Measurements from ENCODE around the gene IST1.

Gene IST1

DNA sequence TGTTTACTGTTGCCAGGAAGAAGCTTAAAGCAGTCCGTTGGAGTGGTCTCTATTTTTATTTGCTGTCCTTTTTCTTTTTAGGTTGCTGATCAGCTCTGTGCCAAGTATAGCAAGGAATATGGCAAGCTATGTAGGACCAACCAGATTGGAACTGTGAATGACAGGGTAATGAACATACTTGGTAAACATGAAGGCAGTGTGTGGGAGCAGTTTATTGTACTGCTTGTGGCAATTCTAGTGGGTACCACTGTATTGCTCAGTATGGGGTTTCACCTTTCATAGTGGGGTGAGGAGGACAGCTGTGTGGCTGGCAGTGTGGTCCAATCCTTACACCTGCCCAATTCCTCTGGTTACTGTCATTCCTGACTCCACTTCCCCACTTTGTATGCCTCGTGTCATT is 25.3 kb downstream of the IST1 start:
- DNase-seq, result no peak

GRCh38 chr16:71923941-71924690 is 28.8 kb downstream of the IST1 start:
- DNase-seq, result no peak

- DNase-seq, result no peak
Observed at GRCh38 chr16:71924710-71925109, 29.4 kb downstream of the IST1 start.

GRCh38 chr16:71927383-71927782 is 32.1 kb downstream of the IST1 start:
- DNase-seq, result no peak

DNA sequence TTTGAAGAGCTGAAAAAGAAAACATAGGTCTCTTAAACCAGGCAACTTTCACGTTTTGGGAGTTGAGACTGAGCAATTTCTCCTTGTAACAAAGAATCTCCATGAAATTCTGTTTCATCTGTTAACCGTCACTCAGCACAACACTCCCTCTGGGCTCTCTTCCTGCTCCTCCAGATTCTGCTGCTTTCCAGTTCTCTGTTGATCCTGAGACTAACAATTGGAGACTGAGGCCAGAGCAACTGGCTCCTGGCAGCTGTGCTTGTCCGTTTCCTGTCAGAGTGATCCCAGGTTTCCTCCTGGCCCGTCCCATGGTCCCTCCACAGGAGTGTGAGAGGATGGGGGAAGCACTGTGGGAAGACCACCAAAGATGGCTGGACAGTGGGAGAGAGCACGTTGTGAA is 32.5 kb downstream of the IST1 start:
- DNase-seq, result no peak

- no peak for DNase-seq
Observed at GRCh38 chr16:71929048-71929447, 33.7 kb downstream of the IST1 start.

DNA sequence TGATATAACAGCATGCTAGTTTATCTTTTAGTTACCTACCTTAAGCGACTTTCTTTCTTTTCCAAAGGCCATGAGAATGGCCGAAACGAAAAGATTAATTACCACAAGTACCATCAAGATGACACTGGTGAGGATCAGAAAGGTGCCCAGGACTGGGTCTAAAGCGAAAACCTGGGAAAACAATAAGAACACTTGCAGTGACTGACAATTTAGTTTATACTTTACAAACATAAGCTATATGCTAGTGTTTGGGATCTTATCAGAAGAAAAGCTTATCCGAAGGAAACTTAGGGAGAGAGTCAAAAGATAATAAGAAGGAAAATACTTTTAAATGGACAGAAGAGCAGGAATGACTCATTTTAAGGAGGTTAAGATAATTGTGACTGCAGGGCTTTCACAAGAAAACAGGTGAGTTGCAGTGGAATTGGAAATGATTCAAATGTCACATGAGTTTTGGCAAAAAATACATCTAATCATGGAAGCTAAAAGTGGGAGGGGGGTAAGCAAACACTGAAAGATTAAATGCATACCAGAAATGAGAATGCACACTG is 34.8 kb downstream of the IST1 start:
- DNase-seq, result no peak

- DNase-seq, result no peak
Observed at GRCh38 chr16:71931001-71931400, 35.7 kb downstream of the IST1 start.

DNA sequence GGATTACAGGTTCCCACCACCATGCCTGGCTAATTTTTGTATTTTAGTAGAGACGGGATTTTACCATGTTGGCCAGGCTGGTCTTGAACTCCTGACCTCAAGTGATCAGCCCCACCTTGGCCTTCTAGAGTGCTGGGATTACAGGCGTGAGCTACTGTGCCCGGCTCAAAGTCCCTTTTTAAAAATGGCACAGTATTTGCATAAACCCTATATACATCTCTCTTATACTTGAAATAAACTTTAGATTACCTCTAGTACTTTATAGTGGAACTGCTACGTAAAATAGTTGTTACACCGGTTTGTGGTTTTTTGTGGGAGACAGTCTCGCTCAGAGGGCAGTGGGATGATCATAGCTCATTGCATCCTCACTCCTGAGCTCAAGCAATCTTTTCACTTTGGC is 36.3 kb downstream of the IST1 start:
- DNase-seq, result no peak

DNA sequence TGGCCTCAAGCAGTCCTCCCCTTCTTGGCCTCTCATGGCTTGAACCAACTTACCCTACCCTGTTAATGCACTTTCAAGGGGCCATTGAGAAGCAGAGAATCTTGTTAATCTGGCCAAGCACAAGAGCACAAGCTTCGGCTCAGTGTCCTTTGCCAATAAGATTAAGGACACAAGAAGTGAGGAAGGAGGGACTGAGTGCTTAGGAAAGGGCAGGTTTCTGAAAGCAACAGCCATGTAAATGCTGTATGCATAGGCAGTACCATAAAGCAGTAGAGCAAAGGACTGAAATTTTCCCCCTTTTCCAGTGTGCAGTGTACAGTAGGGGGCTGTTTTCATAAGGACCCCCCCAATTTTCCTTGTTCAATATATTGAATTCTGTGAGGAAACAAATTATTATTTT is 37.7 kb downstream of the IST1 start:
- DNase-seq, result no peak

DNA sequence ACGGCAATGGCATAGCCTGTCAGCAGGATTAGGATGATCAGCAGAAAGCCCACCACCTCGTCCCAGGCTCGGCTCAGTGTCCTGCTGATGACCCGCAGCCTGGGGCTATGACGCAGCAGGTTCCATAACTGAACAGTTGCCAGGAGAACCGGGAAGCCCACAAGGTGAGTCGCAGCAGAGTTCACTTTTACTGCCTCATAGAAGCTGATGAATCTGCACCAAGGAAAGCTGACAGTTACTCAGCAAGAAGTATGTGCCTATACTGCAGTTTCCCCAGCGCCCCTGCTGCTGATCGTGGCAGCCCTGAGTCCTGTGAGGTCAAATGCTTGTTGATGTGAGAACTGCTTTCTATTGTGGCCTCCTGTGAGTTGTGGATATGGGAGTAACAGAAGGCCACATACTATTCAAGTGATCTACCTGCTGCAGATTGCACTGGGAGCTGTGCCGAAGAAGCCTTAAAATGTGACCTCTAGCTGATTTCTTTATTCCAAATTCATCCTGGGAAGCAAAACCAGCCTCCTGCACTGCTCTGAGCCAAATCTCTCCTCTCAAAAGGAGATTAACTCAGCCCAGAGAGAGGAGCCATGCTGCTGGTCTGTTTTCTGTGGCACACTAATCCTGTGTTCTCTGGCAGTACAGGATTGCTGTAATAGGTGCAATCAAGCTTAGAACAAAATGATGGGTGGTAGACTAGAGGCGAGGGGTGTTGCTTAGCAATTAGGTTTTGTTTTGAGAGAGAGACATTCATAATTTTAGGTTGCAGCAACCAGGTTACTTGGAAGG is 38.8 kb downstream of the IST1 start:
- DNase-seq, result no peak

- DNase-seq, result no peak
Observed at GRCh38 chr16:71937868-71938510, 42.7 kb downstream of the IST1 start.

DNA sequence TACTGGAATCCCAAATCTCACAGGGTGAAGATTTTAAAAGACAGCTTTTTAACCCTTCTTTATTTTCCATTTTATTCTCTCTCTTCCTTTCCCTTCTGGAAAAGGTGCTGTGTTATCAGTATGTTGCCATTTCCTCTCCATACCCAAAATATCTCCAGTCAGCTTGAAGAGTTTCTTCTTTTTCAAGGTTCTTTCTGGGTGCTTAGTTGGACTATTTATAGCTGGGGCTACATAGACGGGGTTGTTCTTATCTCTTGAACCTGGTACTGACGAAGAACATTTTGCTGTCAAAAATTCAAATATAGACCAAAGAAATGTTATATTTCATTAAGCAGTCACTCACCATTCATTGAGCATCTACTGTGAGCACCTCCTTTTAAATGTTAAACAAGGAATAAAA is 48.6 kb downstream of the IST1 start:
- DNase-seq, result no peak

- DNase-seq, result no peak
Observed at GRCh38 chr16:71945616-71946015, 50.3 kb downstream of the IST1 start.

GRCh38 chr16:71952825-71953224 is 57.5 kb downstream of the IST1 start:
- no peak for DNase-seq

- no peak for DNase-seq
Observed at GRCh38 chr16:71954180-71954579, 58.8 kb downstream of the IST1 start.

DNA sequence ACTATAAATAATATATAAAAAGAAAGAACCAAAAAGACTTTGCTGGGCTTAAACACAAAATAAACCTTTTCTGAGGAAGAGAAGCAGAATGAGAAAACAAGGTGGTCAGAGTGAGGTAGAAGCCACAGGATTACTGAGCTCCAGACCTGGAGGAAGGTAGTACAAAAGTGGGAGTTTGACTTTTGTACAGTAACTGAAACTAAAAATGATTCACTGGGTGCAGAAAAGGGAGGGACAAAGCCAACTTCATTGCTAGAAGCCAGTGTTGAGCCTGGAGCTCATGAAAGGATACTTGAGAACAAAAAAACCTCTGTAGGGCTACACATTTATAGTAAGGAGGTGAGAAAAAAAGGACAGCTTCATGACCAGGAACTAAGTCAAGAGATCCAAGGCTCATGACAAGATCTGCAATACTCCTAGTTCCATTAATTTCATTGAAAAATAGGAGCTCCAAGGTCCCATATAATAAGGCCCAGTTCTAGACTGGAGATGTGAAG is 59.4 kb downstream of the IST1 start:
- DNase-seq, result no peak

- DNase-seq, result no peak
Observed at GRCh38 chr16:71956486-71956885, 61.2 kb downstream of the IST1 start.

- peak; percentile 47 for DNase-seq
Observed at GRCh38 chr16:71961066-71962039, 66.0 kb downstream of the IST1 start.

- no peak for DNase-seq
Observed at GRCh38 chr16:71963125-71963875, 68.0 kb downstream of the IST1 start.

DNA sequence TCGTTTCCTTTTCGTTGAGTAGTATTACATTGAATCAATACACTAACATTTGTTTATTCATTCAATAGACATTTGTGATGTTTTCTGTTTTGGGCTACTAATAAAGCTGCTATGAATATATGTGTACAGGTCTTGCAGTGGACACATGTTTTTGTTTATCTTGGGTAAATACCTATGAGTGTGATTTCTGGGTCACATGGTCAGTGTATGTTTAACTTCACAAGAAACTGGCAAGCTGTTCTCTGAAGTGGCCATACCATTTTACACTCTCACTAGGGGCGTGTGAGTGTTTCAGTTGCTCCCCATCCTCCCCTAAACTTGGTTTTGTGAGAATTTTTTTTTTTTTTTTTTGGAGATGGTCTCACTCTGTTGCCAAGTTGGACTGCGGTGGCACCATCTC is 69.9 kb downstream of the IST1 start:
- DNase-seq, result no peak

DNA sequence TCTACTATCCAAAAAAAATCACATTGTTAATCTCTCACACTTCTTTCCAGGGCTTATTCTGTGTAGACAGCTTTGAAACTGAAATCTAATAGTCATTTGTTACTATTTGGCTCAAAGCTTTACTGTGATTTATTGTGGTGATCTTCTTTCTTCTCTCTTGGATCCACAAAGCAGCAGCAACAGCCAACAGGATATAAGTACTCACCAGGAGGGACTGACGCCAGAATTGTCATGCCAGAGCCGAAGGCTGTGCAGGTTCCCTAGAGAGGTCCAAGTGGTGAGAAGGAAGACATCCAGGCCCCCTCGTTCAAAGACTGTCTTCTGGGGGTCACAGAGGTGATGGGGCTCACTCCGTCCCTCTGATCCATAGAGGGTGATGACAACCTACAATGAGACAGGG is 71.6 kb downstream of the IST1 start:
- DNase-seq, result no peak

All from NCI-H146 (cell line).